H1 (cell line): ENCODE data around the gene RBFOX1. TPM values are rescaled to one million over a fixed set of nuclear protein-coding genes. Genes with fewer than 3 reads are reported as not detected.

Experiments
- RAD21 ChIP-seq, 2 experiments: IDR thresholded peaks in 1 of 2; conservative IDR thresholded peaks in 1 of 2; 2 replicates each; pipeline ENCODE4 v1.6.1; 2011; ENCODE audit warnings: low read depth in 2 of 2, low read length in 2 of 2, improper control_type of control experiment in 1 of 2, inconsistent platforms in 1 of 2, mild to moderate bottlenecking in 1 of 2, moderate library complexity in 1 of 2
- polyA plus RNA-seq, 7 experiments: library from polyadenylated mRNA; depleted of rRNA in 3 of 7; stranded (reverse) in 5 of 7; unstranded in 2 of 7; fragments of >200 nt in 5 of 7; fragments of 200-250 nt in 2 of 7; gene quantifications; 1 replicate in 5 of 7; 2 replicates in 1 of 7; 4 replicates in 1 of 7; pipeline versions ENCODE4 v1.2.1 to v1.2.3, GENCODE V29; 2011 to 2013; ENCODE audit warnings: missing spikeins in 2 of 7, mixed read lengths in 2 of 7
- total RNA-seq: library from RNA; stranded (reverse); fragmentation: NEBNext Ultra II Directional; extraction: Animal tissue kit (Norgen Biotek cat#: 25700); gene quantifications from 2 replicates; pipeline ENCODE4 v1.2.1, GENCODE V29; 2021
- TF ChIP-seq, protein P1 (sequence below), 3 experiments: IDR thresholded peaks; 1 replicate in 2 of 3; 2 replicates in 1 of 3; pipeline versions ENCODE4 v1.5.1 to v1.6.1; 2011; ENCODE audit warnings: low read length in 3 of 3, mild to moderate bottlenecking in 3 of 3, inconsistent platforms in 2 of 3, low read depth in 1 of 3, moderate library complexity in 1 of 3; ENCODE audit not compliant: insufficient read depth in 1 of 3; ENCODE audit errors: control extremely low read depth in 1 of 3

RBFOX1 gene
- total and polyA plus RNA-seq, 2 of the 8 experiments (the other 6 are each of a cell fraction or from before 2014, with no cell fraction given), result 1.7 to 2.8 TPM

DNA sequence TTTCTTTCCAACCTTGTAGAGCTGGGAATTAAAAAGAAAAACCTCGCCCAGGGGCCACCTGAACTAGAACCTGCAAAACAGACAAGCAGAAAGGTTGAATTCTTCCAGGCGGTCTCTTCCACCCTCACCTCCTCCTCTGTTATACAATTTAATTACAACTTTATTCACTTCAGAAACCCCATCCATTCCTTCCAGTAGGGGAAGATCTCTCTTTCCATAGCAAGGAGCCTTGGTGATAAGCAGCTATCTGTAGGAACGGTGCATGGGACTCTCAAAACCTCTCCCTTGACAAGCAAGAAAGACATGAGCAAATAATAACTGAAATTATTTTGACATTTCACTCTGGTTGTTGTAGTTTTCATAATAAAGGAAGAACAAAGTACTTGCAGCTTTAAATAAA is 176.0 kb downstream of the RBFOX1 start (continued):
- TF ChIP-seq, protein P1, sequence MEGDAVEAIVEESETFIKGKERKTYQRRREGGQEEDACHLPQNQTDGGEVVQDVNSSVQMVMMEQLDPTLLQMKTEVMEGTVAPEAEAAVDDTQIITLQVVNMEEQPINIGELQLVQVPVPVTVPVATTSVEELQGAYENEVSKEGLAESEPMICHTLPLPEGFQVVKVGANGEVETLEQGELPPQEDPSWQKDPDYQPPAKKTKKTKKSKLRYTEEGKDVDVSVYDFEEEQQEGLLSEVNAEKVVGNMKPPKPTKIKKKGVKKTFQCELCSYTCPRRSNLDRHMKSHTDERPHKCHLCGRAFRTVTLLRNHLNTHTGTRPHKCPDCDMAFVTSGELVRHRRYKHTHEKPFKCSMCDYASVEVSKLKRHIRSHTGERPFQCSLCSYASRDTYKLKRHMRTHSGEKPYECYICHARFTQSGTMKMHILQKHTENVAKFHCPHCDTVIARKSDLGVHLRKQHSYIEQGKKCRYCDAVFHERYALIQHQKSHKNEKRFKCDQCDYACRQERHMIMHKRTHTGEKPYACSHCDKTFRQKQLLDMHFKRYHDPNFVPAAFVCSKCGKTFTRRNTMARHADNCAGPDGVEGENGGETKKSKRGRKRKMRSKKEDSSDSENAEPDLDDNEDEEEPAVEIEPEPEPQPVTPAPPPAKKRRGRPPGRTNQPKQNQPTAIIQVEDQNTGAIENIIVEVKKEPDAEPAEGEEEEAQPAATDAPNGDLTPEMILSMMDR (IDR thresholded peaks at IDR 0.05; ENCODE audit: control extremely low read depth in 1 of 3, insufficient read depth in 1 of 3, low read depth in 1 of 3, low read length in 3 of 3), result peak in 1 of 3 experiments; percentile 14; a peak in 1 of 4 replicates
- 0 out of 4 replicates have a peak, but pooled peaks of 1 of the 2 experiments have one; percentile 8 for TF ChIP-seq RAD21 (IDR thresholded peaks at IDR 0.05 in 1 of 2, conservative IDR thresholded peaks at IDR 0.05 in 1 of 2; ENCODE audit: low read depth in 2 of 2, low read length in 2 of 2)
